Activated CD8-positive, alpha-beta memory T cell treated with anti-CD3 and anti-CD28 coated beads, Interleukin-2, amount 10 ng/mL, durations not matched to agents 7 days and 5 days (primary cell): ENCODE data around the gene DLG2. TPM values are rescaled to one million over a fixed set of nuclear protein-coding genes. Genes with fewer than 3 reads are reported as not detected.

Experiments
- ATAC-seq: fragments of 150-1000 bp; cut with Tn5 transposase; one replicate; pipeline ENCODE4 v1.10.0; 2021; ENCODE audit warnings: moderate library complexity
- CTCF ChIA-PET: fragments of 350-600 bp; sonication (Branson Sonifier 250); formaldehyde crosslinking; loops from one replicate; lab custom pipeline; 2021; ENCODE audit warnings: antibody characterized with exemption; lab: Charles Lee
- DNase-seq: peaks from one replicate; pipeline ENCODE4 v3.0.0-alpha.2; 2020
- H3K27ac Mint-ChIP-seq: one replicate; pipeline ENCODE4 v1.8.0; 2021; ENCODE audit warnings: mild to moderate bottlenecking, mixed read lengths
- H3K27me3 Mint-ChIP-seq: one replicate; pipeline ENCODE4 v1.8.0; 2021; ENCODE audit warnings: mixed read lengths
- H3K36me3 Mint-ChIP-seq: one replicate; pipeline ENCODE4 v1.8.0; 2021; ENCODE audit warnings: mild to moderate bottlenecking, mixed read lengths
- H3K4me1 Mint-ChIP-seq: one replicate; pipeline ENCODE4 v1.8.0; 2021; ENCODE audit warnings: mixed read lengths
- H3K4me3 Mint-ChIP-seq: one replicate; pipeline ENCODE4 v1.8.0; 2021; ENCODE audit warnings: mild to moderate bottlenecking, moderate library complexity, mixed read lengths
- H3K9me3 Mint-ChIP-seq: one replicate; pipeline ENCODE4 v1.8.0; 2022; ENCODE audit warnings: low read depth, mixed read lengths
- total RNA-seq, 2 experiments: library from RNA; stranded (reverse); gene quantifications; one replicate each; pipeline ENCODE4 v1.2.3, GENCODE V29; 2021

The DLG2 gene
- total RNA-seq, 2 experiments from 2014 or later: 1.4 to 2.1 TPM

DNA sequence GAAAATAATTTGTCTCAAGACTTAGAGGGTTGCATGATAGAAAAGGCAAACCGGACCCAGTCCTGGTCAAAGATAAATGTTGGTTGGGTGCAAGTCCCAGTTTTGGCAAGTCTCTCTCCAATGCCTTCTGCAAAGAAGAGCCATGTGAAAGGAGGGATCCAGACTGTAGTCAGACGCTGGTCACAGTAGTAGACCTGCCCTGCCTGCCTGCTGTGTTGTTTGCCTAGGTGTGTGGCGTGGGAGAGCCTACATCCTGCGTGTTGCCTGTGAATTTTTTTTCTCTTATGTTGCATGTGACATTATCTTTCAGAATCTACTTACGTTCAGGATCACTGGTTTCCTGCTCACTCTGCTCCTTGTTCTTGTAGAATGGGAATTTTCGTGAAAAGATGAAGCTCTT lies 2143.3 kb downstream of the DLG2 start:
- ATAC-seq: no peak
- Mint-ChIP-seq H3K27me3 (peaks cover 6% of the 10 kb centered on the region), H3K4me1 (no peaks in the 10 kb centered on the region), H3K9me3 (no peaks in the 10 kb centered on the region), H3K36me3 (no peaks in the 10 kb centered on the region), H3K4me3 (no peak overlapping the region), H3K27ac (no peak overlapping the region)
- CTCF ChIA-PET: no interaction called here
- no peak for DNase-seq

GRCh38 chr11:83480811-83481210 lies 2146.3 kb downstream of the DLG2 start:
- no peak for ATAC-seq
- H3K9me3 Mint-ChIP-seq: no peaks in the 10 kb centered on the region
- peaks cover 6% of the 10 kb centered on the region for H3K27me3 Mint-ChIP-seq
- no peaks in the 10 kb centered on the region for H3K36me3 Mint-ChIP-seq
- DNase-seq: no peak
- no peaks in the 10 kb centered on the region for H3K4me1 Mint-ChIP-seq
- CTCF ChIA-PET: no interaction called here
- no peak overlapping the region for H3K27ac Mint-ChIP-seq
- H3K4me3 Mint-ChIP-seq: no peak overlapping the region

GRCh38 chr11:83480251-83480650 lies 2146.9 kb downstream of the DLG2 start:
- Mint-ChIP-seq H3K9me3 (no peaks in the 10 kb centered on the region), H3K27me3 (peaks cover 6% of the 10 kb centered on the region), H3K4me3 (no peak overlapping the region), H3K27ac (no peak overlapping the region), H3K36me3 (no peaks in the 10 kb centered on the region), H3K4me1 (no peaks in the 10 kb centered on the region)
- DNase-seq: no peak
- ATAC-seq: no peak
- CTCF ChIA-PET: no interaction called here

DNA sequence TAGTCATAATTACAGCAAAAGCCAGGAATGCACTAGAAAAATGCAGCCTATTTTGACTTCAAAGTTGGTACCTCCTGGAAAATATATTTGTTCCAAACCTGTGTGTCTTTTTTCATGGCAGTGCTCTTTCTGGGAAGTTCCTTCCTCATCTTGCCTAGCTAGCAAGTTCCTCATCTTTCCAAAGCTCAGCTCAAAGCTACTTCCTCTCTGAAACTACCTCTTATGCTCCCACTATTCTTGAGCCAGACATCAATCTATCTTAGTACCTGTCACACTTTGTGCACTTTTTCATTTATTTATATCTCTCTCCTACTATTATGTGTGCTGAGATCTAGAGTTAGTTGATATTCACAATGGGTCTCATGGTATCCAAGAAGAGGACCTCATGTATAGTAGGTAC lies 2149.4 kb downstream of the DLG2 start:
- Mint-ChIP-seq H3K36me3 (no peaks in the 10 kb centered on the region), H3K4me3 (no peak overlapping the region), H3K9me3 (no peaks in the 10 kb centered on the region), H3K4me1 (no peaks in the 10 kb centered on the region), H3K27me3 (peaks cover 6% of the 10 kb centered on the region), H3K27ac (no peak overlapping the region)
- DNase-seq (no peak), ATAC-seq (no peak)
- CTCF ChIA-PET: no interaction called here

DNA sequence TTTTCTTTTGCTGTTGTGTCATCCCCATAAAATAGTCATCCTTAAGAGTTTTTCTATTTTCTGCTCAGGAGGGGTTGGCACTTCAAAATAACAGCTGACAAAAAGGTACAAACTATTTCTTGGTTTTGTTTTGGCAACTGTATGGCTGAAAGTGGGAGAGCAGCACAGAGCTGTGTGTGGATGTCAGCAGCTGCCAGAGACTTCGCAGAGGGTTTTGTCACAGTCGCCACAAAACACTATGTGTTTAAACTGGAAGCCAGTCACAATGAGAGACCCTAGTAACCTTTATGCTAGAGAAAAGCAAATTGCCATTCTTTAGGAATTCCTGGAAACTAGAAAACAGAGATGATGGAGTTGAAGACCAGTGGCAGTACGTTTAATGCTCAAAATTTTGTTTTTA lies 2151.4 kb downstream of the DLG2 start:
- no peak overlapping the region for H3K27ac Mint-ChIP-seq
- peaks cover 6% of the 10 kb centered on the region for H3K27me3 Mint-ChIP-seq
- no peaks in the 10 kb centered on the region for H3K36me3 Mint-ChIP-seq
- CTCF ChIA-PET: no interaction called here
- ATAC-seq: no peak
- no peak overlapping the region for H3K4me3 Mint-ChIP-seq
- DNase-seq: no peak
- no peaks in the 10 kb centered on the region for H3K9me3 Mint-ChIP-seq
- no peaks in the 10 kb centered on the region for H3K4me1 Mint-ChIP-seq

- Mint-ChIP-seq H3K4me1 (no peaks in the 10 kb centered on the region), H3K27ac (no peak overlapping the region), H3K36me3 (no peaks in the 10 kb centered on the region), H3K4me3 (no peak overlapping the region), H3K9me3 (no peaks in the 10 kb centered on the region), H3K27me3 (peaks cover 4% of the 10 kb centered on the region)
- ATAC-seq (no peak), DNase-seq (no peak)
- CTCF ChIA-PET: no interaction called here
These were observed 2153.4 kb downstream of the DLG2 start for GRCh38 chr11:83473743-83474142.

- Mint-ChIP-seq H3K27ac (no peak overlapping the region), H3K36me3 (no peaks in the 10 kb centered on the region)
- no peak for ATAC-seq
These were observed 2154.3 kb downstream of the DLG2 start for GRCh38 chr11:83472806-83473205.

DNA sequence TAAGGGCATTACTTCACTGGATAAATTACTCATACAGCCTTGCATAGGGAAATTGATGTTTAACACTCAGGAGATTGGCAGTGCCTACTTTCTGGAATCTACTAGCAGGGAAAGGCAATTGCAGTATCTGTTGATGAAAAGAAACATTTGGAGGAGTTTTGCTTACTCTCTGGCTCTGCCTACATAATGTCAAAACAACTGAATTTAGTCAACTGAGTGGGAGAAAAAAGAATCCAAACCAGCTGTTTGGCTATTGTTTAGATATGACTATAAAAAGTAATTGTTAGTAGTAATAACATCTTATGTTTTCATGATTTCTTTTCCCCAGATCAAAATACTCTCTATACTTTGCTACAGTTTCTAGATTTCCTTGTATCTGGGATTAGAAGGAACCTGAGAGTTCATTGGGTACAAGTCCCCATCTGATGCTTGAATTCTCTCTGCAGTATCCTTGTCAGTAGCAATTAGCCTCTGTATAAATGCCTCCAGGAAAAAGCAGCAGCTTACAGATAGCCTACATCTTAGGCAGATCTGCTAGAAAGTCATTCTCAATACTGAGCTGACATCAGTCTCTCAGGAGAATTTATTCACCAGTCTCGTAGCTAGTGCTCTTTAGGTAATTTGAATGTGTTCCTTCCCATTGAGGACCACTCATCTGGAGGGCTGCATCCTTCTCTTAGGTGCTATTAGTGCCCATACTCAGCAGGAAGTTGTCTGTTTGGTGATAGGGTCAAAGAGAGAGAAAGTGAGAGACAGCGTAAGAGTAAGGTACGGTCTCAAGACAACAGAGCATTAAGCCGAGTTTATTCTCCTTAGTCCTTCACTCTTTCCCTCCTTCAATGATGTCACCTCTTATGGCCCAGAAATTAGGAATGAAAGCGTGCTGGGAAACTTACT lies 2155.1 kb downstream of the DLG2 start:
- no peak for DNase-seq
- Mint-ChIP-seq H3K4me3 (no peak overlapping the region), H3K27ac (no peak overlapping the region), H3K36me3 (no peaks in the 10 kb centered on the region), H3K27me3 (peaks cover 4% of the 10 kb centered on the region), H3K9me3 (no peaks in the 10 kb centered on the region), H3K4me1 (no peaks in the 10 kb centered on the region)
- CTCF ChIA-PET: no interaction called here
- no peak for ATAC-seq

More at GRCh38 chr11:83472806-83473205, 2154.3 kb downstream of the DLG2 start:
- Mint-ChIP-seq H3K4me3 (no peak overlapping the region), H3K9me3 (no peaks in the 10 kb centered on the region), H3K4me1 (no peaks in the 10 kb centered on the region), H3K27me3 (peaks cover 4% of the 10 kb centered on the region)
- CTCF ChIA-PET: no interaction called here
- no peak for DNase-seq

DNA sequence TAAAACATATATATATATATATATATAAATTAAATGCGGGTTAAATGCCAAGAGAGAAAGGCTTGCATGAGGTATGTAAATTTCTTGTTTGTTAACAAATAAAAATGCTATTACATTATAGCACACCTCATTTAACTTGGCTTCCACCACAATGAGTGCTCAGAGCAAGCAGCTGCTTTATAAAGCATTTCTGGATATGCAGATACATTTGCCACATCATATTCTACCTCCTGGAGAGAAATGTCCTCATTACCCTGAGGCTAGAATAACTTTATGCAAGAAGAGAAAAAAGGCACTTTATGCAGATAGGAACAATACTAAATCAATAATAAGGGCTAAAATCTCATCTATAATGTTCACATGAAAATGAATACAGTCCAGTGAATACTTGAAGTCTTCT lies 2159.3 kb downstream of the DLG2 start:
- DNase-seq (no peak), ATAC-seq (no peak)
- no peak overlapping the region for H3K27ac Mint-ChIP-seq
- CTCF ChIA-PET: no interaction called here
- no peaks in the 10 kb centered on the region for H3K9me3 Mint-ChIP-seq
- H3K27me3 Mint-ChIP-seq: no peaks in the 10 kb centered on the region
- H3K4me3 Mint-ChIP-seq: no peak overlapping the region
- H3K4me1 Mint-ChIP-seq: no peaks in the 10 kb centered on the region
- no peaks in the 10 kb centered on the region for H3K36me3 Mint-ChIP-seq

DNA sequence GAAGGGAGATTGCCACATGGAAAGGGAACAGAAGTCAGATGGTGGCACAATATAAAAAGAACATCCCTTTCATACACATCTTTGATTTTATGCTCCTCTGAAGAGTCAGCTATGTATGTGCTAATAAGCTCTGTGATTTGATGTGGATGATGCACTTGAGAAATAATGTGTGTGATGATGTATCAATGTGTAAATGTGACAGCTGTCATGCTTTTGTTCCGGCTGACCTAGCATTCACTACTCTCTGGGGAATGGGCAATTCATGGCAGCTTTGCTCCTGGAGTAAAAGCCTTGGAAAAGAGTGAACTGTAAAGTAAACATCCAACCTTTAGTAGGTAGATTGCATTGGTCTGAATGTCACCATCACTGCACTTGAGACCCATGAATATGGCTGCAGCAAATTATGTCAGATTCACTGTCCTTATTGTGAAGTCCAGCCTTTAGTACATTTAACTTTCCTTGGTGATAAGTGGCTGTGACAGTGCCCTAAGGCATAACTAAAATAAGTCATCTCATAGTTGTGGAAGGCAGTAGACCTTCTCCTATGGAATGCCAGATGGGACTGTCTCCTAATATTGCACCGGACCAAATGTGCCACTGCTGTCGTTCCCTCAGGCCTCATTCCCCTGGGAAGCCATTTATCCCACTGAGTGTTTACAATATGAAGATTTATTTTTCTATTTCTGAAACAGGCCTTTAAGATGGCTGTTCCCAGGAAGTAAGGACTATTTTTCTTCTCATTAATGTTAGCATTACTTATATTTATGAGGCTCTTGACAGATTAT lies 2162.8 kb downstream of the DLG2 start:
- ATAC-seq: no peak
- no peaks in the 10 kb centered on the region for H3K4me1 Mint-ChIP-seq

DNA sequence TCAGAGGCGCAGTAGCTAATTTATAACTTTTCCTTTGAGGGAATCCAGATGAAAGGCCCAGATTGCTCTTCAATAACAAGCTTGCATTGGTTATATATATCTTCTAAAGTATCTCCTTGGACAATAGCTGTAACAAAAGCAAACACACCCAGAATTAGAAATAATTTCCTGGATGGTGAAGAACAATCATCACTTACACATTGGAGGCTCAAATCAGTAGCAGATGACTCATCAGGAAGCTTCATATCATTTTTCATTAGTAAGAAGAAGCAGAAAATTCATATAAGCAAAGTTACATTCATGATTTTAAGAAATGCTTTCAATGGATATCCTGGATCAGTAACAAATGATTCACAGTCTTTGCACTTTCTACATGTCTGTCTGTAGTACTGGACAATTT lies 2167.3 kb downstream of the DLG2 start:
- DNase-seq (no peak), ATAC-seq (no peak)
- no peaks in the 10 kb centered on the region for H3K9me3 Mint-ChIP-seq
- no peak overlapping the region for H3K27ac Mint-ChIP-seq
- H3K4me1 Mint-ChIP-seq: no peaks in the 10 kb centered on the region
- CTCF ChIA-PET: no interaction called here
- H3K27me3 Mint-ChIP-seq: peaks cover 4% of the 10 kb centered on the region
- no peak overlapping the region for H3K4me3 Mint-ChIP-seq
- no peaks in the 10 kb centered on the region for H3K36me3 Mint-ChIP-seq

More for the DNA sequence above, 2162.8 kb downstream of the DLG2 start:
- Mint-ChIP-seq H3K36me3 (no peaks in the 10 kb centered on the region), H3K27ac (no peak overlapping the region), H3K9me3 (no peaks in the 10 kb centered on the region), H3K27me3 (no peaks in the 10 kb centered on the region), H3K4me3 (no peak overlapping the region)
- CTCF ChIA-PET: no interaction called here
- DNase-seq: no peak

DNA sequence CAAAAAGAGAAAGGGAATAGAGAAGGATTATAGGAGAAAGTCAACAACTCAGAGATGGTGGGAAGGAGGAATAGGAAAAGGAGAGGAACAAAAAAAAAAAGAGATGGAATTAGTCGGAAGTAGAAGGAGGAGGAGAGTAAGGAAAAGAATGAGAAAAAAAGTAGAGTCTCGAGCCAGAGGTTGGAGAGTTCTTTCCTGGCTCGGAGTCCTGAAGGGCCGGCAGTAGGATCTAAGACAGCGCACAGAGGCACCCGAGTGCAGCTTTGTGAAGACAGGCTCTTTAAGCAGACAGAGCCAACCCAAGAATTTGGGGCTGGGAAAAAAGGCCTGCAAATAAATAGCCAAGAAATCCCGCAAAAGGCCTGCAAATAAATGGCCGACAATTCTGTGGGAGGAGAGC lies 2170.6 kb downstream of the DLG2 start:
- CTCF ChIA-PET: no interaction called here
- H3K4me3 Mint-ChIP-seq: no peak overlapping the region
- H3K36me3 Mint-ChIP-seq: no peaks in the 10 kb centered on the region
- H3K4me1 Mint-ChIP-seq: no peaks in the 10 kb centered on the region
- H3K9me3 Mint-ChIP-seq: no peaks in the 10 kb centered on the region
- ATAC-seq (no peak), DNase-seq (no peak)
- no peak overlapping the region for H3K27ac Mint-ChIP-seq
- H3K27me3 Mint-ChIP-seq: peaks cover 4% of the 10 kb centered on the region

DNA sequence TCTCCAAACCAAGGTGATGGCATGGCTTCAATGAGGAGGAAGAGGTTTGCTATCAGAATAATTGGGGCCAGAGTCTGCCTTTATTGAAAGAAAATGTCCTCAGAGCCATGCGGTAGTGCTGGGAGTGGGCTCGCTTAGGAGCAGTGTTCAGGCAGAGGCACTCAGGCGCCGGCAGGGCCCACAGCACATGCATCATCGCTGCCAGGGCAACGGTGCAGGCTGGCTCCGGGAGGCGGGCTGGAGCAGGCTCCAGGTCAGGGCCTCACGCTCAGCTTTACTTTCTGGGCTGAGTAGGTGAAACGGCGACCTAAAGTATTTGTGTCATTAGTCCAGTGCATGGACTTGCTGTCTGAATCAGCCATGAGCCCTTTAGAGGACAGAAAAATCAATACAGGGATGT lies 2171.1 kb downstream of the DLG2 start:
- Mint-ChIP-seq H3K4me3 (no peak overlapping the region), H3K4me1 (no peaks in the 10 kb centered on the region), H3K9me3 (no peaks in the 10 kb centered on the region), H3K27me3 (peaks cover 4% of the 10 kb centered on the region), H3K27ac (no peak overlapping the region), H3K36me3 (no peaks in the 10 kb centered on the region)
- CTCF ChIA-PET: no interaction called here
- ATAC-seq (no peak), DNase-seq (no peak)

DNA sequence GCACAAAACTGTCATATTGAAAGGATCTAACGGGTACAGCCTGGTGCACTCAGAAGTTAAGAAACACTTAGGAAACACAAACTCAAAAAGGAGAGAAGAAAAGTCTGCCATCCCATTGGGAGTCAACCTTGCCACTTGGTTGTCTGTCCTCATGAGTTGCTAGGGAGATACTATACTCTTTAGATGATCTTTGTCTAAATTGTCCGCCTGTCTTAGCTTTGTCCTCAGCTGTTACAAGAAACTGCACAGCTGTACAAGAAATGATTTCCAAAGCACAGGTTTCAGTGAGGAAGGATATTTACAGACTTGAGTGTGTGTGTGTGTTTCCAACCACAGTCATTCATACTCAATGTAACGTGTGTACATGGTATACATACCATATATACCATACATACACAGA lies 2171.8 kb downstream of the DLG2 start:
- ATAC-seq (no peak), DNase-seq (no peak)
- H3K9me3 Mint-ChIP-seq: no peaks in the 10 kb centered on the region
- no peak overlapping the region for H3K4me3 Mint-ChIP-seq
- H3K36me3 Mint-ChIP-seq: no peaks in the 10 kb centered on the region
- H3K4me1 Mint-ChIP-seq: no peaks in the 10 kb centered on the region
- H3K27ac Mint-ChIP-seq: no peak overlapping the region
- CTCF ChIA-PET: no interaction called here
- H3K27me3 Mint-ChIP-seq: peaks cover 4% of the 10 kb centered on the region
